ENCODE measurements around the gene APBA2. TPM values are rescaled to one million over a fixed set of nuclear protein-coding genes. Genes with fewer than 3 reads are reported as not detected.

The APBA2 gene
- total RNA-seq, 4 donors from 2014 or later, result 1.6 to 8.2 (median 2.5) TPM

- Histone ChIP-seq H3K36me3 (no peaks in the 10 kb centered on the region), H3K4me1 (no peaks in the 10 kb centered on the region), H3K27me3 (no peaks in the 10 kb centered on the region), H3K9me3 (no peaks in the 10 kb centered on the region), H3K4me3 (no peak overlapping the region), H3K27ac (no peak overlapping the region)
- DNase-seq, result no peak
- in situ Hi-C loops (cut with MboI; ENCODE audit: low pct_ligation_motif_present in 1 of 4, low pct_unique_long_range_greater_than_20kb in 1 of 4, low sequenced_read_pairs in 3 of 4), result no loop called here
- TF ChIP-seq, protein P1, sequence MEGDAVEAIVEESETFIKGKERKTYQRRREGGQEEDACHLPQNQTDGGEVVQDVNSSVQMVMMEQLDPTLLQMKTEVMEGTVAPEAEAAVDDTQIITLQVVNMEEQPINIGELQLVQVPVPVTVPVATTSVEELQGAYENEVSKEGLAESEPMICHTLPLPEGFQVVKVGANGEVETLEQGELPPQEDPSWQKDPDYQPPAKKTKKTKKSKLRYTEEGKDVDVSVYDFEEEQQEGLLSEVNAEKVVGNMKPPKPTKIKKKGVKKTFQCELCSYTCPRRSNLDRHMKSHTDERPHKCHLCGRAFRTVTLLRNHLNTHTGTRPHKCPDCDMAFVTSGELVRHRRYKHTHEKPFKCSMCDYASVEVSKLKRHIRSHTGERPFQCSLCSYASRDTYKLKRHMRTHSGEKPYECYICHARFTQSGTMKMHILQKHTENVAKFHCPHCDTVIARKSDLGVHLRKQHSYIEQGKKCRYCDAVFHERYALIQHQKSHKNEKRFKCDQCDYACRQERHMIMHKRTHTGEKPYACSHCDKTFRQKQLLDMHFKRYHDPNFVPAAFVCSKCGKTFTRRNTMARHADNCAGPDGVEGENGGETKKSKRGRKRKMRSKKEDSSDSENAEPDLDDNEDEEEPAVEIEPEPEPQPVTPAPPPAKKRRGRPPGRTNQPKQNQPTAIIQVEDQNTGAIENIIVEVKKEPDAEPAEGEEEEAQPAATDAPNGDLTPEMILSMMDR (IDR thresholded peaks at IDR 0.05), result no peak
- TF ChIP-seq POLR2A (IDR thresholded peaks at IDR 0.05) (no peak), POLR2AphosphoS5 (IDR thresholded peaks at IDR 0.05) (no peak), EP300 (IDR thresholded peaks at IDR 0.05; ENCODE audit: low read depth) (no peak)
- intact Hi-C loops (cut with DNase I; ENCODE audit: low total_unique reads), result no loop called here
- WGBS, 2 donors (ENCODE audit: low coverage in 1 of 2), result 71 to 73% methylated on average over 5 to 6 of the region's 6 CpGs
Observed at GRCh38 chr15:29050870-29051269, 165.1 kb downstream of the APBA2 start.

GRCh38 chr15:29051422-29051821 lies 165.6 kb downstream of the APBA2 start:
- no peaks in the 10 kb centered on the region for H3K36me3 ChIP-seq
- in situ Hi-C loops (cut with MboI; ENCODE audit: low pct_ligation_motif_present in 1 of 4, low pct_unique_long_range_greater_than_20kb in 1 of 4, low sequenced_read_pairs in 3 of 4), result no loop called here
- no peak overlapping the region for H3K27ac ChIP-seq
- no peak overlapping the region for H3K4me3 ChIP-seq
- H3K27me3 ChIP-seq, result no peaks in the 10 kb centered on the region
- no peaks in the 10 kb centered on the region for H3K4me1 ChIP-seq
- H3K9me3 ChIP-seq, result no peaks in the 10 kb centered on the region
- WGBS, 2 donors (ENCODE audit: low coverage in 1 of 2), result 73 to 76% methylated on average over 1 to 6 of the region's 6 CpGs
- no peak for DNase-seq
- intact Hi-C loops (cut with DNase I; ENCODE audit: low total_unique reads), result no loop called here
- TF ChIP-seq, protein P1 (IDR thresholded peaks at IDR 0.05), result no peak

- TF ChIP-seq, protein P1 (IDR thresholded peaks at IDR 0.05), result no peak
- TF ChIP-seq POLR2AphosphoS5 (IDR thresholded peaks at IDR 0.05) (no peak), EP300 (IDR thresholded peaks at IDR 0.05; ENCODE audit: low read depth) (no peak), POLR2A (IDR thresholded peaks at IDR 0.05) (no peak)
- in situ Hi-C loops (cut with MboI; ENCODE audit: low pct_ligation_motif_present in 1 of 4, low pct_unique_long_range_greater_than_20kb in 1 of 4, low sequenced_read_pairs in 3 of 4) (no loop called here), intact Hi-C loops (cut with DNase I; ENCODE audit: low total_unique reads) (no loop called here)
- Histone ChIP-seq H3K36me3 (no peaks in the 10 kb centered on the region), H3K4me3 (no peak overlapping the region), H3K27ac (no peak overlapping the region), H3K9me3 (no peaks in the 10 kb centered on the region), H3K4me1 (no peaks in the 10 kb centered on the region), H3K27me3 (no peaks in the 10 kb centered on the region)
- 88 to 100% methylated on average over 1 to 8 of the region's 8 CpGs for WGBS, 2 donors (ENCODE audit: low coverage in 1 of 2)
- DNase-seq, result no peak
Observed at GRCh38 chr15:29053006-29053405, 167.2 kb downstream of the APBA2 start.

DNA sequence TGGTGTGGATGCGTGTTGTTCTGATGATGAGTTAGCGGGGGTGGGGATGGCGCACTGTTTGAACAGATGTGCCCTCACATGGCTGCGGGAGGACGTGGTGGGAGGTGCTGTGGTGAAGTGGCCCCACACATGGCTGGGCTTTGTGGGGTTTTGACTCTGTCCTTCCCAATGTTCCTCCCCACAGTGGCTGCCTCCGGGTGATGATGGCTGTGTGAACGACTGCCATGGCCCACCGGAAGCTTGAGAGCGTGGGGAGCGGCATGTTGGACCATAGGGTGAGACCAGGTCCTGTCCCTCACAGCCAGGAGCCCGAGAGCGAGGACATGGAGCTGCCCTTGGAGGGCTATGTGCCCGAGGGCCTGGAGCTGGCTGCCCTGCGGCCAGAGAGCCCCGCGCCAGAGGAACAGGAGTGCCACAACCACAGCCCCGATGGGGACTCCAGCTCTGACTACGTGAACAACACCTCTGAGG lies 167.9 kb downstream of the APBA2 start:
- Histone ChIP-seq H3K36me3 (no peaks in the 10 kb centered on the region), H3K27ac (no peak overlapping the region), H3K4me1 (no peaks in the 10 kb centered on the region), H3K4me3 (no peak overlapping the region), H3K27me3 (no peaks in the 10 kb centered on the region), H3K9me3 (no peaks in the 10 kb centered on the region)
- intact Hi-C loops (cut with DNase I; ENCODE audit: low total_unique reads) (no loop called here), in situ Hi-C loops (cut with MboI; ENCODE audit: low pct_ligation_motif_present in 1 of 4, low pct_unique_long_range_greater_than_20kb in 1 of 4, low sequenced_read_pairs in 3 of 4) (no loop called here)
- no peak for DNase-seq
- TF ChIP-seq POLR2A (IDR thresholded peaks at IDR 0.05), result no peak
- no peak for TF ChIP-seq POLR2AphosphoS5 (IDR thresholded peaks at IDR 0.05)
- TF ChIP-seq, protein P1 (IDR thresholded peaks at IDR 0.05), result no peak
- TF ChIP-seq EP300 (IDR thresholded peaks at IDR 0.05; ENCODE audit: low read depth), result no peak
- 90% methylated on average over 18 of the region's 18 CpGs; no CpG with 5 or more reads in 1 of the 2 donors for WGBS, 2 donors (ENCODE audit: low coverage in 1 of 2)

Measured in transverse colon (tissue), 4 donors.